ENCODE results near the gene RABGAP1L.

GRCh38 chr1:174534789-174535188 lies 375.5 kb downstream of the RABGAP1L start:
- no peak for TF ChIP-seq POLR2A (IDR thresholded peaks at IDR 0.05)
- TF ChIP-seq CTCF (IDR thresholded peaks at IDR 0.05) = no peak

Data from right lobe of liver (tissue), 4 donors.